Neuronal stem cell (in vitro differentiated cells): ENCODE data around the gene PPM1D.

Experiments used
- DNase-seq: peaks from one replicate; pipeline ENCODE4 v3.0.0-alpha.2; 2013; ENCODE audit warnings: low spot score
- H2AFZ ChIP-seq: one replicate; pipeline ENCODE4 v1.6.1; 2013; ENCODE audit warnings: mild to moderate bottlenecking, low read length, inconsistent platforms
- H2AK5ac ChIP-seq: 2 replicates; pipeline ENCODE4 v1.6.1; 2013; ENCODE audit warnings: low read depth, mild to moderate bottlenecking, inconsistent platforms, low read length, moderate library complexity, mixed read lengths
- H2BK120ac ChIP-seq: 2 replicates; pipeline ENCODE4 v1.6.1; 2013; ENCODE audit warnings: low read depth, mild to moderate bottlenecking, inconsistent platforms, low read length, moderate library complexity, mixed read lengths
- H2BK12ac ChIP-seq: one replicate; pipeline ENCODE4 v1.6.1; 2013; ENCODE audit warnings: low read length, inconsistent platforms
- H2BK15ac ChIP-seq: 2 replicates; pipeline ENCODE4 v1.6.1; 2013; ENCODE audit warnings: mild to moderate bottlenecking, low read length, inconsistent platforms, mixed read lengths
- H2BK5ac ChIP-seq: one replicate; pipeline ENCODE4 v1.6.1; 2013; ENCODE audit warnings: inconsistent platforms, mild to moderate bottlenecking, low read length, moderate library complexity
- H3K14ac ChIP-seq: one replicate; pipeline ENCODE4 v1.6.1; 2013; ENCODE audit warnings: low read length, inconsistent platforms
- H3K18ac ChIP-seq: 2 replicates; pipeline ENCODE4 v1.6.1; 2013; ENCODE audit warnings: low read length, inconsistent platforms
- H3K23ac ChIP-seq: 2 replicates; pipeline ENCODE4 v1.6.1; 2013; ENCODE audit warnings: low read depth, mild to moderate bottlenecking, mixed read lengths, low read length, inconsistent platforms; ENCODE audit not compliant: poor library complexity
- H3K27ac ChIP-seq: replicated peaks from 3 replicates; pipeline ENCODE4 v1.5.1; 2013; ENCODE audit warnings: low read length, inconsistent platforms
- H3K27me3 ChIP-seq, 3 experiments: 2 replicates each; pipeline ENCODE4 v1.6.1; 2013; ENCODE audit warnings: low read length in 3 of 3, mild to moderate bottlenecking in 2 of 3, inconsistent platforms in 1 of 3, low read depth in 1 of 3, mixed read lengths in 1 of 3, moderate library complexity in 1 of 3; ENCODE audit not compliant: control insufficient read depth in 3 of 3, insufficient read depth in 3 of 3
- H3K36me3 ChIP-seq, 2 donors: replicated peaks in 1 of 2; 2 replicates each; pipeline ENCODE4 v1.6.1; 2013; ENCODE audit warnings: low read length in 2 of 2; ENCODE audit not compliant: control insufficient read depth in 2 of 2, insufficient read depth in 2 of 2
- H3K4ac ChIP-seq: 2 replicates; pipeline ENCODE4 v1.6.1; 2013; ENCODE audit warnings: inconsistent platforms, mild to moderate bottlenecking, low read length, moderate library complexity
- H3K4me1 ChIP-seq, 2 donors: 1 replicate in 1 of 2; 2 replicates in 1 of 2; pipeline ENCODE4 v1.6.1; 2013; ENCODE audit warnings: low read length in 2 of 2, low read depth in 1 of 2; ENCODE audit not compliant: control insufficient read depth in 2 of 2, insufficient read depth in 1 of 2
- H3K4me2 ChIP-seq: one replicate; pipeline ENCODE4 v1.6.1; 2013; ENCODE audit warnings: mild to moderate bottlenecking, low read length, inconsistent platforms; ENCODE audit not compliant: insufficient read depth, poor library complexity, severe bottlenecking
- H3K4me3 ChIP-seq, 2 donors: 2 replicates each; pipeline ENCODE4 v1.5.1; 2013; ENCODE audit warnings: low read length in 2 of 2, mild to moderate bottlenecking in 2 of 2, inconsistent platforms in 1 of 2, moderate library complexity in 1 of 2
- H3K79me1 ChIP-seq: one replicate; pipeline ENCODE4 v1.6.1; 2013; ENCODE audit warnings: low read depth, mild to moderate bottlenecking, inconsistent platforms, low read length, moderate library complexity
- H3K9ac ChIP-seq: one replicate; pipeline ENCODE4 v1.6.1; 2013; ENCODE audit warnings: mild to moderate bottlenecking, low read depth, low read length, inconsistent platforms; ENCODE audit not compliant: poor library complexity
- H3K9me3 ChIP-seq, 2 donors: replicated peaks in 1 of 2; 2 replicates each; pipeline versions ENCODE3 to v1.6.1; 2013; ENCODE audit warnings: low read length in 2 of 2, mild to moderate bottlenecking in 2 of 2, inconsistent platforms in 1 of 2, low read depth in 1 of 2, mixed read lengths in 1 of 2, moderate library complexity in 1 of 2; ENCODE audit not compliant: control insufficient read depth in 2 of 2, insufficient read depth in 1 of 2
- H4K8ac ChIP-seq: one replicate; pipeline ENCODE4 v1.6.1; 2013; ENCODE audit warnings: low read depth, mild to moderate bottlenecking, inconsistent platforms, low read length, moderate library complexity
- H4K91ac ChIP-seq: one replicate; pipeline ENCODE4 v1.6.1; 2013; ENCODE audit warnings: low read length, low read depth, mild to moderate bottlenecking, inconsistent platforms; ENCODE audit not compliant: poor library complexity
- WGBS, 2 donors: extraction: QIAGEN DNeasy Blood & Tissue Kit; methylation state at CpG; one replicate each; pipeline ENCODE4 v1.1.7; 2013; ENCODE audit warnings: missing lambda C conversion rate in 2 of 2, mixed read lengths in 1 of 2; ENCODE audit not compliant: insufficient read length in 2 of 2, insufficient replicate concordance in 1 of 2; ENCODE audit errors: extremely low coverage in 2 of 2; 5-methylcytosine and 5-hydroxymethylcytosine counted together

PPM1D gene

GRCh38 chr17:60646701-60647100 lies 46.7 kb downstream of the PPM1D start:
- Histone ChIP-seq H3K27ac (no peak overlapping the region), H3K4ac (no peak overlapping the region), H3K4me2 (no peak overlapping the region), H3K36me3 (peaks cover 10 to 80% of the 10 kb centered on the region in 2 donors), H3K79me1 (no peaks in the 10 kb centered on the region), H3K27me3 (no peaks in the 10 kb centered on the region), H3K14ac (no peak overlapping the region), H2BK15ac (no peak overlapping the region), H2BK12ac (no peak overlapping the region), H3K9me3 (no peaks in the 10 kb centered on the region), H2BK5ac (no peak overlapping the region), H2AFZ (no peak overlapping the region), H4K91ac (no peak overlapping the region), H2BK120ac (no peak overlapping the region), H3K4me1 (no peaks in the 10 kb centered on the region), H3K4me3 (no peak overlapping the region), H3K9ac (no peak overlapping the region), H4K8ac (no peak overlapping the region), H3K18ac (no peak overlapping the region), H3K23ac (no peak overlapping the region), H2AK5ac (no peak overlapping the region)
- WGBS, 2 donors = no CpG with 5 or more reads among the region's 3 CpGs
- no peak for DNase-seq

- Histone ChIP-seq H2AK5ac (no peak overlapping the region), H3K27me3 (no peaks in the 10 kb centered on the region), H3K36me3 (peaks cover 10 to 90% of the 10 kb centered on the region in 2 donors), H2BK5ac (no peak overlapping the region), H3K4me2 (no peak overlapping the region), H3K4me1 (no peaks in the 10 kb centered on the region), H3K9ac (no peak overlapping the region), H3K4me3 (no peak overlapping the region), H2BK15ac (no peak overlapping the region), H2BK120ac (no peak overlapping the region), H2BK12ac (no peak overlapping the region), H2AFZ (no peak overlapping the region), H3K4ac (no peak overlapping the region), H3K14ac (no peak overlapping the region), H3K9me3 (no peaks in the 10 kb centered on the region), H3K18ac (no peak overlapping the region), H3K27ac (no peak overlapping the region), H3K23ac (no peak overlapping the region), H4K91ac (no peak overlapping the region), H4K8ac (no peak overlapping the region), H3K79me1 (no peaks in the 10 kb centered on the region)
- WGBS, 2 donors = no CpG with 5 or more reads among the region's 1 CpG
- DNase-seq = no peak
Observed at GRCh38 chr17:60647705-60648104, 47.7 kb downstream of the PPM1D start.

- no peak overlapping the region for H2AFZ ChIP-seq
- no peak overlapping the region for H2BK15ac ChIP-seq
- no peaks in the 10 kb centered on the region for H3K9me3 ChIP-seq
- no peak overlapping the region for H4K91ac ChIP-seq
- no peak overlapping the region for H2BK5ac ChIP-seq
- no peak for DNase-seq
- H3K9ac ChIP-seq = no peak overlapping the region
- no peak overlapping the region for H2AK5ac ChIP-seq
- no peak overlapping the region for H2BK12ac ChIP-seq
- no peaks in the 10 kb centered on the region for H3K4me1 ChIP-seq
- no peak overlapping the region for H3K14ac ChIP-seq
- no peak overlapping the region for H3K4ac ChIP-seq
- no peaks in the 10 kb centered on the region for H3K79me1 ChIP-seq
- H3K36me3 ChIP-seq = peaks cover 10 to 82% of the 10 kb centered on the region in 2 donors
- H3K27me3 ChIP-seq = no peaks in the 10 kb centered on the region
- no peak overlapping the region for H3K4me2 ChIP-seq
- H3K27ac ChIP-seq = no peak overlapping the region
- H3K18ac ChIP-seq = no peak overlapping the region
- H3K4me3 ChIP-seq = no peak overlapping the region
- H2BK120ac ChIP-seq = no peak overlapping the region
- no peak overlapping the region for H3K23ac ChIP-seq
- WGBS, 2 donors = no CpG with 5 or more reads among the region's 2 CpGs
- H4K8ac ChIP-seq = no peak overlapping the region
Observed at GRCh38 chr17:60652454-60653247, 52.7 kb downstream of the PPM1D start.

GRCh38 chr17:60653569-60653968 lies 53.6 kb downstream of the PPM1D start:
- H3K14ac ChIP-seq = no peak overlapping the region
- H3K4me3 ChIP-seq = no peak overlapping the region
- H3K36me3 ChIP-seq = peaks cover 7 to 83% of the 10 kb centered on the region in 2 donors
- no peak overlapping the region for H2BK15ac ChIP-seq
- H2BK12ac ChIP-seq = no peak overlapping the region
- H3K27ac ChIP-seq = no peak overlapping the region
- H3K4me2 ChIP-seq = no peak overlapping the region
- DNase-seq = no peak
- H2BK5ac ChIP-seq = no peak overlapping the region
- no peak overlapping the region for H4K8ac ChIP-seq
- H2AFZ ChIP-seq = no peak overlapping the region
- no peak overlapping the region for H3K4ac ChIP-seq
- H3K18ac ChIP-seq = no peak overlapping the region
- no peak overlapping the region for H3K9ac ChIP-seq
- H3K9me3 ChIP-seq = no peaks in the 10 kb centered on the region
- no peak overlapping the region for H2AK5ac ChIP-seq
- H3K23ac ChIP-seq = no peak overlapping the region
- H3K79me1 ChIP-seq = no peaks in the 10 kb centered on the region
- H2BK120ac ChIP-seq = no peak overlapping the region
- H3K27me3 ChIP-seq = no peaks in the 10 kb centered on the region
- no peak overlapping the region for H4K91ac ChIP-seq
- no peaks in the 10 kb centered on the region for H3K4me1 ChIP-seq
- WGBS, 2 donors = no CpG with 5 or more reads among the region's 1 CpG
